Suprapubic skin (tissue), 4 donors: ENCODE results near the gene VPS37D.

Experiments used
- CTCF ChIP-seq, 2 donors: fragments of 200-600 bp in 1 of 2; fragments of 450-650 bp in 1 of 2; sonication (generic) in 1 of 2; IDR thresholded peaks; one replicate each; pipeline ENCODE4 v1.5.1; 2016 to 2019; ENCODE audit warnings: antibody characterized with exemption in 2 of 2, mild to moderate bottlenecking in 1 of 2, moderate library complexity in 1 of 2
- EP300 ChIP-seq: sonication (generic); formaldehyde crosslinking; IDR thresholded peaks from one replicate; pipeline ENCODE4 v1.6.1; 2017; ENCODE audit warnings: antibody characterized with exemption
- POLR2A ChIP-seq, 2 donors: fragments of 450-650 bp; IDR thresholded peaks; one replicate each; pipeline ENCODE4 v1.6.1; 2017; ENCODE audit warnings: antibody characterized with exemption in 2 of 2, mild to moderate bottlenecking in 2 of 2, moderate library complexity in 2 of 2
- POLR2AphosphoS5 ChIP-seq, 3 donors: sonication (generic); formaldehyde crosslinking; IDR thresholded peaks; one replicate each; pipeline ENCODE4 v1.6.1; 2017; ENCODE audit warnings: antibody characterized with exemption in 3 of 3

DNA sequence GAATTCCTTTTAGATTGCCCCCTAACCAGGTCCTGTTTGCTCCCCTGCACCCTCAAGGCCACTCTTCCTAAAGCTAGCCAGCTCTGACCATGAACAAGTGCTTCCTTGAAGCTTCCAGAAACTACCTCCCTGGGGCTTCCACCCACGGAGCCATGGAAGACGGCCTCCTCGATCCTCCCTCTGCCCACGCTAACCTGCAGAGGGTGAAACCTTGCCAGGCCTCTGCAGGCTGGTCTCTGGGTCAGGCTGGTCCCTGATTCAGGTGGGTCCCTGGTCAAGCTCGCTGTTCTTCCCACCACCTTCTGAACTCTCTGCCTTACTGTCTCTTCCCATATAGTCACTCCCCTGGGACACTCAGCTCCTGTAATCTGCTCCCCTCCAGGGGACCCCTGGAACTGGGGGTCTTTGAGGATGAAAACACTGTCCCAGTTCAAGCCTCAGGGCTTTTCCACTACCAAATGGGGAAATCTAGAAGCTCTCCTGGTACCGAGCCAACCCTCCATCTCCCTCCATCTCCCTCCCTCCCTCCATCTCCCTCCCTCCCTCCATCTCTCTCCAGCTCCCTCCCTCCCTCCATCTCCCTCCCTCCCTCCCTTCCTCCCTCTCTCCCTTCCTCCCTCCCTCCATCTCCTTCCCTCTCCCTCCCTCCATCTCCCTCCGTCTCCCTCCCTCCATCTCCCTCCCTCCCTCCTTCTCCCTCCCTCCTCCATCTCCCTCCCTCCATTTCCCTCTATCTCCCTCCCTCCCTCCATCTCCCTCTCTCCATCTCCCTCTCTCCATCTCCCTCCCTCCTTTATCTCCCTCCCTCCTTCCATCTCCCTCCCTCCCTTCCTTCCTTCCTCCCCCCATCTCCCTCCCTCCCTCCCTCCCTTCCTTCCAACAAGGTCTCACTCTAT, 46.2 kb upstream of the VPS37D start:
- no peak for TF ChIP-seq CTCF (IDR thresholded peaks at IDR 0.05)
- TF ChIP-seq POLR2AphosphoS5 (IDR thresholded peaks at IDR 0.05), result no peak
- TF ChIP-seq POLR2A (IDR thresholded peaks at IDR 0.05), result no peak
- no peak for TF ChIP-seq EP300
